Natural killer cell (primary cell): ENCODE measurements around the gene CAP2. TPM values are rescaled to one million over a fixed set of nuclear protein-coding genes. Genes with fewer than 3 reads are reported as not detected.
A peak's percentile ranks its signal among the peaks of the same experiment; 100 is the strongest.

ENCODE experiments used
- ATAC-seq, 3 donors: fragments of 150-1000 bp in 2 of 3; fragments of 200-7000 bp in 1 of 3; cut with Tn5 transposase; 1 replicate in 1 of 3; 2 replicates in 2 of 3; pipeline ENCODE4 v1.10.0; 2021; ENCODE audit warnings: mild to moderate bottlenecking in 2 of 3, moderate library complexity in 2 of 3
- DNase-seq, 2 donors: peaks; one replicate each; pipeline versions ENCODE4 v3.0.0 to v3.0.0-alpha.2; 2013 to 2021; ENCODE audit warnings: mixed read lengths in 1 of 2
- H3K27ac ChIP-seq: one replicate; pipeline ENCODE4 v1.5.1; 2013; ENCODE audit warnings: mild to moderate bottlenecking, low read length
- H3K27me3 ChIP-seq: one replicate; pipeline ENCODE4 v1.6.1; 2013; ENCODE audit warnings: low read length; ENCODE audit not compliant: control insufficient read depth, insufficient read depth
- H3K36me3 ChIP-seq: one replicate; pipeline ENCODE4 v1.6.1; 2013; ENCODE audit warnings: low read length; ENCODE audit not compliant: control insufficient read depth, insufficient read depth
- H3K4me1 ChIP-seq: one replicate; pipeline ENCODE4 v1.6.1; 2013; ENCODE audit warnings: low read length; ENCODE audit not compliant: control insufficient read depth, insufficient read depth
- H3K4me3 ChIP-seq: one replicate; pipeline ENCODE4 v1.5.1; 2013; ENCODE audit warnings: low read length
- H3K9me3 ChIP-seq: one replicate; pipeline ENCODE4 v1.6.1; 2013; ENCODE audit warnings: low read length; ENCODE audit not compliant: control insufficient read depth, insufficient read depth
- H3K27ac Mint-ChIP-seq, 2 donors: one replicate each; pipeline ENCODE4 v1.8.0; 2022; ENCODE audit warnings: mild to moderate bottlenecking in 2 of 2, mixed read lengths in 2 of 2, moderate library complexity in 1 of 2
- H3K27me3 Mint-ChIP-seq, 2 donors: one replicate each; pipeline ENCODE4 v1.8.0; 2022; ENCODE audit warnings: low read depth in 2 of 2, mixed read lengths in 2 of 2
- H3K36me3 Mint-ChIP-seq: one replicate; pipeline ENCODE4 v1.8.0; 2022; ENCODE audit warnings: mixed read lengths
- H3K4me1 Mint-ChIP-seq, 2 donors: one replicate each; pipeline ENCODE4 v1.8.0; 2022; ENCODE audit warnings: mixed read lengths in 2 of 2
- H3K4me3 Mint-ChIP-seq: one replicate; pipeline ENCODE4 v1.8.0; 2022; ENCODE audit warnings: mild to moderate bottlenecking, moderate library complexity, mixed read lengths
- H3K9me3 Mint-ChIP-seq, 2 donors: one replicate each; pipeline ENCODE4 v1.8.0; 2022; ENCODE audit warnings: mixed read lengths in 2 of 2
- WGBS: methylation state at CpG from one replicate; pipeline ENCODE4 v1.1.7; 2013; ENCODE audit warnings: missing lambda C conversion rate; ENCODE audit not compliant: insufficient coverage; 5-methylcytosine and 5-hydroxymethylcytosine counted together
- intact Hi-C: fragments of 100-400 bp; cut with micrococcal nuclease; formaldehyde crosslinking; loops from one replicate; pipeline ENCODE4 v1.14.2; 2022
- total RNA-seq, 4 donors: library from RNA; stranded (reverse); fragments of 120-200 nt in 1 of 4; gene quantifications; one replicate each; pipeline versions ENCODE4 v1.2.3 to v1.2.4, GENCODE V29; 2013 to 2022
- TF ChIP-seq, protein P1 (sequence below): fragments of 200-600 bp; IDR thresholded peaks from one replicate; pipeline ENCODE4 v1.8.0; 2022; ENCODE audit warnings: antibody characterized with exemption

Gene CAP2
- total RNA-seq, 3 donors from 2014 or later (not counting 1 experiment from before 2014, with no cell fraction given), result not detected

- intact Hi-C loops, result no loop called here
Observed at GRCh38 chr6:17591287-17591686, 197.9 kb downstream of the CAP2 start.

GRCh38 chr6:17593246-17593645 is 199.9 kb downstream of the CAP2 start:
- H3K4me1 Mint-ChIP-seq, result peaks cover 0 to 4% of the 10 kb centered on the region in 2 donors
- no peaks in the 10 kb centered on the region for H3K36me3 ChIP-seq
- no peaks in the 10 kb centered on the region for H3K27me3 Mint-ChIP-seq
- H3K4me1 ChIP-seq, result peaks cover 4% of the 10 kb centered on the region
- intact Hi-C loops, result no loop called here
- TF ChIP-seq, protein P1, sequence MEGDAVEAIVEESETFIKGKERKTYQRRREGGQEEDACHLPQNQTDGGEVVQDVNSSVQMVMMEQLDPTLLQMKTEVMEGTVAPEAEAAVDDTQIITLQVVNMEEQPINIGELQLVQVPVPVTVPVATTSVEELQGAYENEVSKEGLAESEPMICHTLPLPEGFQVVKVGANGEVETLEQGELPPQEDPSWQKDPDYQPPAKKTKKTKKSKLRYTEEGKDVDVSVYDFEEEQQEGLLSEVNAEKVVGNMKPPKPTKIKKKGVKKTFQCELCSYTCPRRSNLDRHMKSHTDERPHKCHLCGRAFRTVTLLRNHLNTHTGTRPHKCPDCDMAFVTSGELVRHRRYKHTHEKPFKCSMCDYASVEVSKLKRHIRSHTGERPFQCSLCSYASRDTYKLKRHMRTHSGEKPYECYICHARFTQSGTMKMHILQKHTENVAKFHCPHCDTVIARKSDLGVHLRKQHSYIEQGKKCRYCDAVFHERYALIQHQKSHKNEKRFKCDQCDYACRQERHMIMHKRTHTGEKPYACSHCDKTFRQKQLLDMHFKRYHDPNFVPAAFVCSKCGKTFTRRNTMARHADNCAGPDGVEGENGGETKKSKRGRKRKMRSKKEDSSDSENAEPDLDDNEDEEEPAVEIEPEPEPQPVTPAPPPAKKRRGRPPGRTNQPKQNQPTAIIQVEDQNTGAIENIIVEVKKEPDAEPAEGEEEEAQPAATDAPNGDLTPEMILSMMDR, result no peak
- no peaks in the 10 kb centered on the region for H3K9me3 ChIP-seq
- ATAC-seq, result no peak
- H3K36me3 Mint-ChIP-seq, result no peaks in the 10 kb centered on the region
- no peaks in the 10 kb centered on the region for H3K9me3 Mint-ChIP-seq
- no peak overlapping the region for H3K27ac ChIP-seq
- no peak for DNase-seq
- no peaks in the 10 kb centered on the region for H3K27me3 ChIP-seq
- H3K27ac Mint-ChIP-seq, result no peak overlapping the region
- no peak overlapping the region for H3K4me3 ChIP-seq
- H3K4me3 Mint-ChIP-seq, result no peak overlapping the region

More at GRCh38 chr6:17591287-17591686, 197.9 kb downstream of the CAP2 start:
- TF ChIP-seq, protein P1, result no peak
- no peak for DNase-seq
- H3K9me3 Mint-ChIP-seq, result no peaks in the 10 kb centered on the region
- Histone ChIP-seq H3K4me1 (peaks cover 6% of the 10 kb centered on the region), H3K9me3 (no peaks in the 10 kb centered on the region), H3K27ac (no peak overlapping the region), H3K4me3 (no peak overlapping the region), H3K36me3 (no peaks in the 10 kb centered on the region), H3K27me3 (no peaks in the 10 kb centered on the region)
- H3K36me3 Mint-ChIP-seq, result no peaks in the 10 kb centered on the region
- no peak overlapping the region for H3K4me3 Mint-ChIP-seq
- no peaks in the 10 kb centered on the region for H3K27me3 Mint-ChIP-seq
- ATAC-seq, result peak in 1 of 3 donors; percentile 41
- peak overlapping the region in 1 of 2 donors; percentile 10 for H3K27ac Mint-ChIP-seq
- 88% methylated on average over 1 of the region's 1 CpG for WGBS
- H3K4me1 Mint-ChIP-seq, result peaks cover 5 to 12% of the 10 kb centered on the region in 2 donors

GRCh38 chr6:17596085-17596484 is 202.7 kb downstream of the CAP2 start:
- peaks cover 5% of the 10 kb centered on the region for H3K4me1 ChIP-seq
- H3K9me3 ChIP-seq, result no peaks in the 10 kb centered on the region
- H3K4me1 Mint-ChIP-seq, result peaks cover 11 to 16% of the 10 kb centered on the region in 2 donors
- no peaks in the 10 kb centered on the region for H3K9me3 Mint-ChIP-seq
- intact Hi-C loops, result no loop called here
- H3K27ac ChIP-seq, result no peak overlapping the region
- TF ChIP-seq, protein P1, result no peak
- ATAC-seq, result no peak
- DNase-seq, result no peak
- H3K36me3 ChIP-seq, result no peaks in the 10 kb centered on the region
- H3K27me3 Mint-ChIP-seq, result no peaks in the 10 kb centered on the region
- H3K4me3 Mint-ChIP-seq, result no peak overlapping the region
- H3K27ac Mint-ChIP-seq, result no peak overlapping the region
- H3K36me3 Mint-ChIP-seq, result peaks cover 1% of the 10 kb centered on the region
- WGBS, result 89% methylated on average over 1 of the region's 3 CpGs
- H3K4me3 ChIP-seq, result no peak overlapping the region
- H3K27me3 ChIP-seq, result no peaks in the 10 kb centered on the region
